ENCODE results near the gene AUH. TPM values are rescaled to one million over a fixed set of nuclear protein-coding genes. Genes with fewer than 3 reads are reported as not detected.

The AUH gene
- total and polyA plus RNA-seq, 7 donors, result 13.1 to 40.9 (median 28.2) TPM

DNA sequence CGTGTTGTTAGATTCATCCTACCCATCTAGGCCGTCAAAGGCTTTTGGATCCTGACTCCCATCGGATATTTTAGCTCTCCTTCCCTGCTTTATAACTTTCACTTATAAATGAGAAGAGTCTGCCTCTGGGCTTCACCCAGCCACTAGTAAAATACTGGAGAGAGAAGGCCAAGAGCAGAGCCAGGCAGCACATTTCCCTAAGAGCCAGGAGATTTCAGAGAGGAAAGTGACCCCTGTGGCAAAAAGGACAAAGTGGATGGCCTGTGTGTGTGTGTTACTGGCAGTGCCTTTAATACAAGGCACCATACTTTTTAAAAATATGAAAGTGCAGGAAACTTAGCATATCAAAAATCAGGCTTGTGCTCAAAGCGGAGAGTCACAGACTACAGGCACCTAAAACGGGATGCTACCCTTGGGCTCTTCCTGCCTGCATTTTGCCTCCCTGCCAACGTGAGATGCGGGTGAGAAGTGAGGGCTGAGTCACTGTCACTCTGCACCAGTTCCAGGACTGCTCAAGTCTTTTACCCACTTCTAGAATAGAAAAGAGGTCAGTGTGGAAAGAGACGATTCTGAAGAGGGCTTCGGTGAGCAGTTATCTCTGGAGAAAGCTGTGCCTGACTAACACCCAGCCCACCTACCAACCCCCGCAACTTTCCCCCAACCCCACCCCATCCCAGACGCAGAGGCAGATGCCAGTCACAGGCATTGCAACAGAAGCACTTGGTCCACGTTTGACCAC lies 46.0 kb upstream of the AUH start:
- no peak for DNase-seq
- 92% methylated on average over 12 of the region's 12 CpGs for WGBS, 2 donors
- H3K27me3 ChIP-seq, result no peaks in the 10 kb centered on the region
- TF ChIP-seq POLR2A (IDR thresholded peaks at IDR 0.05), result no peak
- no peak for TF ChIP-seq EP300 (IDR thresholded peaks at IDR 0.05)
- H3K9me3 ChIP-seq, result no peaks in the 10 kb centered on the region
- intact Hi-C loops (cut with DNase I), result no loop called here
- peaks cover 0 to 22% (median 5%) of the 10 kb centered on the region in 4 donors for H3K4me1 ChIP-seq
- H3K27ac ChIP-seq, result no peak overlapping the region
- no peak overlapping the region for H3K4me3 ChIP-seq
- peaks cover 0 to 34% (median 13%) of the 10 kb centered on the region in 4 donors for H3K36me3 ChIP-seq

DNA sequence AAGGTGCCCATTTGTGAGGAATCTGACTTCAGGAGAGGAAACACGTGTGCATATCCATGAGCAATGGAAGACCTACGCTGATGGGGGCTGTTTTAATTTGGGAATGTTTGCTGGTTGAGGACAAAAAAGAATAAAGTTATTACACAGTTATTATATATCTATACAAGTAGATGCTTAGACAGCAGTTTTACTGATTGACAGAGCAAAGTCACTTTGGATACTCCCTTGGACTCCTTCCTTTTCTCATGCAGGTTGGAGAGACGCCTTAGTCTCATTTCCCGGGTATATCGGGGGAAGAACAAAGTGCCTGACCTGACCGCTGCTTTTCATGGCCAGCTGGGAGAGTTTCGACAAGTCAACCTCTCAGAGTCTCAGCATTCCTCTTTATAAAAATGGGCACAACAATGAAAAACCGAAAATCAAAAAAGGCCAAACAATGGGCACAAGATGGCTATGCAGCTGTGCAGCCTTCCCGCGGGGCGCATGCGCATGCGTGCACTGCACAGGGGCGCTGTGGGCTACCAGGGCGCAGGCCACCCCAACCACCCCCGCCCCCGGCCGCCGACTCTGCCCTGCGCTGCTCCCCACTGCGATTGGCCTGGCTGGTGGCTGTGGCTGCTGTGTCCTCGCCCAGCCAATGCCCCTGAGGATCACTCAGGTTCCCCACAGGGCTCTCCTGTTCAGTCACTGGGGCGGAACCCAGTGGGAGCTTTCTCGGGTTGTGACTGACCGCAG lies 43.8 kb upstream of the AUH start:
- Histone ChIP-seq H3K27me3 (no peaks in the 10 kb centered on the region), H3K36me3 (peaks cover 0 to 31% (median 11%) of the 10 kb centered on the region in 4 donors), H3K4me1 (peaks cover 0 to 1% (median 0%) of the 10 kb centered on the region in 4 donors), H3K4me3 (no peak overlapping the region), H3K27ac (no peak overlapping the region), H3K9me3 (no peaks in the 10 kb centered on the region)
- intact Hi-C loops (cut with DNase I), result no loop called here
- TF ChIP-seq, protein P1, sequence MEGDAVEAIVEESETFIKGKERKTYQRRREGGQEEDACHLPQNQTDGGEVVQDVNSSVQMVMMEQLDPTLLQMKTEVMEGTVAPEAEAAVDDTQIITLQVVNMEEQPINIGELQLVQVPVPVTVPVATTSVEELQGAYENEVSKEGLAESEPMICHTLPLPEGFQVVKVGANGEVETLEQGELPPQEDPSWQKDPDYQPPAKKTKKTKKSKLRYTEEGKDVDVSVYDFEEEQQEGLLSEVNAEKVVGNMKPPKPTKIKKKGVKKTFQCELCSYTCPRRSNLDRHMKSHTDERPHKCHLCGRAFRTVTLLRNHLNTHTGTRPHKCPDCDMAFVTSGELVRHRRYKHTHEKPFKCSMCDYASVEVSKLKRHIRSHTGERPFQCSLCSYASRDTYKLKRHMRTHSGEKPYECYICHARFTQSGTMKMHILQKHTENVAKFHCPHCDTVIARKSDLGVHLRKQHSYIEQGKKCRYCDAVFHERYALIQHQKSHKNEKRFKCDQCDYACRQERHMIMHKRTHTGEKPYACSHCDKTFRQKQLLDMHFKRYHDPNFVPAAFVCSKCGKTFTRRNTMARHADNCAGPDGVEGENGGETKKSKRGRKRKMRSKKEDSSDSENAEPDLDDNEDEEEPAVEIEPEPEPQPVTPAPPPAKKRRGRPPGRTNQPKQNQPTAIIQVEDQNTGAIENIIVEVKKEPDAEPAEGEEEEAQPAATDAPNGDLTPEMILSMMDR (IDR thresholded peaks at IDR 0.05), result no peak
- TF ChIP-seq POLR2AphosphoS5 (IDR thresholded peaks at IDR 0.05) (no peak), POLR2A (IDR thresholded peaks at IDR 0.05) (no peak), EP300 (IDR thresholded peaks at IDR 0.05) (no peak)
- WGBS, 2 donors, result 96 to 97% methylated on average over 25 of the region's 25 CpGs
- DNase-seq, result no peak

DNA sequence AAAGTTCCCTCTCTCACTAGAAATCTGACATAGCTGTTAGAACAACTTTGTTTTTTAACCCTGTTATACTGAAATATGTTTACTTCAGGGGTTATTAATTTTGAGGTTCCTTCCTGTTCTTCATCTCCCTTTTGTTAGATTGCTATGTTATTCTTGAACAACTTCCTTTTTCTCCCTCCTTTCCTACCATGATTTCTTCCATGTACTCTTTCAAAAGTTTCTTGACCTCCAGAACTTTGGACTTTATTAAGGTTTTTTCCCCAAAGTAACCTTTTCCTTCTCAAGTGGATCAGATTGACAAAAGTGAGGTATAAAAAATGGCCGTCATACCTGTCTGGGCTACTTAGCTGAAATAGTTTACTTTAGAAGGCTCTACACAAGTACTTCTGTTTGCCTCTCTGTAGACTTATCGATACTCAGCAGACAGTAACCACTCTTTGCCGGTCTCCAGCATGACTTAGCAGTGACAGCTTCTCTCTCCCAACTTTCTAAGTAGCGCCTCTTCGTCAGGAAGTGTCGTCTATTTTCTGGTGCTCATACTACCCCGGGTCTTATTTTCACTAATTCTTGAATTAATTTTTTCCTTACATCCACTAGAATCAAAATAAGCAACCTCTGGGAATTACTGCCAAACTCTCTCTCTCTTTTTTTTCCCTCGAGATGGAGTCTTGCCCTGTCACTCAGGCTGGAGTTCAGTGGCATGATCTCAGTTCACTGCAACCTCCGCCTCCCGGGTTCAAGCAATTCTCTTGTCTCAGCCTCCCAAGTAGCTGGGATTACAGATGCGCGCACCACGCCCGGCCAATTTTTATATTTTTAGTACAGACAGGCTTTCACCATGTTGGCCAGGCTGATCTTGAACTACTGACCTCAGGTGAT lies 42.2 kb upstream of the AUH start:
- peaks cover 0 to 15% (median 0%) of the 10 kb centered on the region in 4 donors for H3K36me3 ChIP-seq
- TF ChIP-seq EP300 (IDR thresholded peaks at IDR 0.05) (no peak), POLR2A (IDR thresholded peaks at IDR 0.05) (no peak), POLR2AphosphoS5 (IDR thresholded peaks at IDR 0.05) (no peak)
- no peak overlapping the region for H3K4me3 ChIP-seq
- no peak for DNase-seq
- intact Hi-C loops (cut with DNase I), result no loop called here
- no peak overlapping the region for H3K27ac ChIP-seq
- no peaks in the 10 kb centered on the region for H3K9me3 ChIP-seq
- 79 to 91% methylated on average over 14 of the region's 14 CpGs for WGBS, 2 donors
- H3K4me1 ChIP-seq, result no peaks in the 10 kb centered on the region
- H3K27me3 ChIP-seq, result no peaks in the 10 kb centered on the region

DNA sequence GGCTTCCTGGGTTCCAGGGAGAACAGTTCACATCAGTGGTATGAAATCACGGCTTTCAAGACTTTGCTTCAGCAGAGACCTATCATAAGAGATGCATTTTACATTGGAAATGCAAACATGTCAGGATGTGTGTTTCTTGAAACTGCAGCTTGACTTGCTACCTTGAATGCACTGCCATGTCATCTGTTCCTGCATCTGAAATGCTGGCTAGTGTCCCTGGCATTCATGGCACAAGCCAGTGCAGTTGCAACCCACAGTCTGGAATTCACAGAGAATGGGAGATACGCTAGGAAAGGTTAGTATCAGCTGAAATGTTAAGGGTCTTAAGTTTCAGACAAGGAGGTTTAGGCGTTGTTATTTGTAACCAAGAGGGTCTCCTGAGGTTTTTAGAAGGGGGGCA lies 37.2 kb upstream of the AUH start:
- Histone ChIP-seq H3K36me3 (no peaks in the 10 kb centered on the region), H3K4me1 (no peaks in the 10 kb centered on the region), H3K27ac (no peak overlapping the region), H3K4me3 (no peak overlapping the region), H3K27me3 (no peaks in the 10 kb centered on the region), H3K9me3 (no peaks in the 10 kb centered on the region)
- 88 to 90% methylated on average over 3 of the region's 3 CpGs for WGBS, 2 donors
- no peak for TF ChIP-seq POLR2AphosphoS5 (IDR thresholded peaks at IDR 0.05)
- TF ChIP-seq POLR2A (IDR thresholded peaks at IDR 0.05), result no peak
- TF ChIP-seq EP300 (IDR thresholded peaks at IDR 0.05), result no peak
- TF ChIP-seq, protein P1 (IDR thresholded peaks at IDR 0.05), result no peak
- DNase-seq, result no peak
- intact Hi-C loops (cut with DNase I), result no loop called here

DNA sequence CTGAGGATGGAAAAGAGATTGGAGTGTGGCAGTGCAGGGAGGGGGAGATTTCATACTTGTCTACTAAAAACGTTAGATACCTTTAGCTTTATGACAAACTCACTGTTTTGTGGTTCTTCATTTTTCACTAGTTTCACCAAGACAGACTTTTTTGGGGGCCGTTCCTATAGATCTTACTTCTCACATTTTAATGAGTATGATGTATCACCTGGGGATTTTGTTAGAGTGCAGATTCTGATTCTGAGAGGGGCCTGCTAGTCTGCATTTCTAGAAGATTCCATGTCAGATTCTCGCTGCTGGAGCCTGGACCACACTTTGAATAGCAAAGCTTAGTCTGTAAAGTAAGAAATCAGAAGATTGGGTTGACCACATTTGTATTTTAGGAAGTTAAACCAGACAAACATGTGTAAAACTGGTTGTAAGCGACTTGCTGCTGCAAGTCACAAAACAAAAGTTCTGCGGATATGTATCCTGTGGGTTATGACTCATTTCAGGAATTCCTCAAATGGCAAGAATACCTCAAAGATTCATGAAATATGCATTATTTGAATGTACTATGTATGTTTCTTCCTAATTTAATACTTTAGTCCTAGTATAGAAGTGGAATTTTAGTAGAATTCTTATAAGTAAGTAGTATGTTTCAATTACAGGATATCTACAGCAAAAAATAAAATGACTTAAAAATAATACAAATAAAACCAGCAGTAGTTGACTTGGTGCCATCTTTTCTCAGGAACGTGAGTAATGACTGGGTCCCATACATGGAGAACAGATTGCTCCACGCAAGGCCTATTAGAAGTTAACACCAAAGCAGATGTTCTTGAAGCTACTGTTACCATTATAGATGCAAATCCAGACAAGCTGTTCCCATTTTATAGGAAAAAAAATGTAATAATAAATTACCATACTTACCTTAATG lies 34.1 kb upstream of the AUH start:
- TF ChIP-seq POLR2A (IDR thresholded peaks at IDR 0.05) (no peak), POLR2AphosphoS5 (IDR thresholded peaks at IDR 0.05) (no peak), EP300 (IDR thresholded peaks at IDR 0.05) (no peak)
- TF ChIP-seq, protein P1 (IDR thresholded peaks at IDR 0.05), result no peak
- no peak overlapping the region for H3K27ac ChIP-seq
- intact Hi-C loops (cut with DNase I), result no loop called here

More for the DNA sequence above, 34.1 kb upstream of the AUH start:
- Histone ChIP-seq H3K27me3 (no peaks in the 10 kb centered on the region), H3K9me3 (no peaks in the 10 kb centered on the region), H3K4me3 (no peak overlapping the region), H3K36me3 (no peaks in the 10 kb centered on the region), H3K4me1 (no peaks in the 10 kb centered on the region)
- 64 to 81% methylated on average over 7 of the region's 7 CpGs for WGBS, 2 donors
- DNase-seq, result no peak
